Measurements from ENCODE around the gene CAPZB.

DNA sequence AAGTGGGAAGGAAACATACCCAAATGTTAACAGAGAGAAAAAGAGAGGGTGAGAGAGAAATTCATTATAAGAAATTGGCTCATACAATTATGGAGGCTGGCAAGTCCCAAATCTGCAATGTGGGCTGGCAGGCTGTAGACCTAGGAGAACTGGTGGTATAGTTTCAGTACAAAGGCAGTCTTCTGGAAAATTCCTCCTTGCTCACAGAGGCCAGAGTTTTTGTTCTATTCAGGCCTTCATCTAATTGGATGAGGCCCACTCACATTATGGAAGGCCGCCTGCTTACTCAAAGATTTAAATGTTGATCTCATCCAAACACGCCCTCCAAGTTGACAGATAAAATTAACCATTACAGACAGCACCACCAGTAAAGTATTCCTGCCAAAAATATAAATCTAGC lies 36.1 kb upstream of the CAPZB start:
- no peak for TF ChIP-seq POLR2AphosphoS5 (IDR thresholded peaks at IDR 0.05; ENCODE audit: low read depth, low read length)
- TF ChIP-seq POLR2A (IDR thresholded peaks at IDR 0.05; ENCODE audit: low read depth, low read length), result no peak
- TF ChIP-seq PAX5 (IDR thresholded peaks at IDR 0.05; ENCODE audit: insufficient read depth, low read length, severe bottlenecking), result no peak
